Measurements from ENCODE around the gene PSMA4.
A peak's percentile ranks its signal among the peaks of the same experiment; 100 is the strongest.

Gene PSMA4

GRCh38 chr15:78565097-78565950 lies 25.1 kb downstream of the PSMA4 start, which contains the start of gene CHRNA5 (continued):
- TF ChIP-seq, protein P1, sequence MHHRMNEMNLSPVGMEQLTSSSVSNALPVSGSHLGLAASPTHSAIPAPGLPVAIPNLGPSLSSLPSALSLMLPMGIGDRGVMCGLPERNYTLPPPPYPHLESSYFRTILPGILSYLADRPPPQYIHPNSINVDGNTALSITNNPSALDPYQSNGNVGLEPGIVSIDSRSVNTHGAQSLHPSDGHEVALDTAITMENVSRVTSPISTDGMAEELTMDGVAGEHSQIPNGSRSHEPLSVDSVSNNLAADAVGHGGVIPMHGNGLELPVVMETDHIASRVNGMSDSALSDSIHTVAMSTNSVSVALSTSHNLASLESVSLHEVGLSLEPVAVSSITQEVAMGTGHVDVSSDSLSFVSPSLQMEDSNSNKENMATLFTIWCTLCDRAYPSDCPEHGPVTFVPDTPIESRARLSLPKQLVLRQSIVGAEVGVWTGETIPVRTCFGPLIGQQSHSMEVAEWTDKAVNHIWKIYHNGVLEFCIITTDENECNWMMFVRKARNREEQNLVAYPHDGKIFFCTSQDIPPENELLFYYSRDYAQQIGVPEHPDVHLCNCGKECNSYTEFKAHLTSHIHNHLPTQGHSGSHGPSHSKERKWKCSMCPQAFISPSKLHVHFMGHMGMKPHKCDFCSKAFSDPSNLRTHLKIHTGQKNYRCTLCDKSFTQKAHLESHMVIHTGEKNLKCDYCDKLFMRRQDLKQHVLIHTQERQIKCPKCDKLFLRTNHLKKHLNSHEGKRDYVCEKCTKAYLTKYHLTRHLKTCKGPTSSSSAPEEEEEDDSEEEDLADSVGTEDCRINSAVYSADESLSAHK (tag by site-specific recombination; IDR thresholded peaks at IDR 0.05) = no peak
- no peak for TF ChIP-seq ZNF555 (tag by site-specific recombination; conservative IDR thresholded peaks at IDR 0.05)
- TF ChIP-seq OSR2 (tag by site-specific recombination; IDR thresholded peaks at IDR 0.05) = peak; percentile 77
- no peak for TF ChIP-seq ZNF501 (tag by site-specific recombination; IDR thresholded peaks at IDR 0.05)
- no peak for TF ChIP-seq SCRT2 (tag by site-specific recombination; IDR thresholded peaks at IDR 0.05)
- no peak for TF ChIP-seq ZNF610 (tag by site-specific recombination; IDR thresholded peaks at IDR 0.05; ENCODE audit: borderline replicate concordance)
- peak; percentile 57; the same call in 1 of the 2 replicates for TF ChIP-seq ZBTB44 (tag by site-specific recombination; IDR thresholded peaks at IDR 0.05)
- TF ChIP-seq, protein P2, sequence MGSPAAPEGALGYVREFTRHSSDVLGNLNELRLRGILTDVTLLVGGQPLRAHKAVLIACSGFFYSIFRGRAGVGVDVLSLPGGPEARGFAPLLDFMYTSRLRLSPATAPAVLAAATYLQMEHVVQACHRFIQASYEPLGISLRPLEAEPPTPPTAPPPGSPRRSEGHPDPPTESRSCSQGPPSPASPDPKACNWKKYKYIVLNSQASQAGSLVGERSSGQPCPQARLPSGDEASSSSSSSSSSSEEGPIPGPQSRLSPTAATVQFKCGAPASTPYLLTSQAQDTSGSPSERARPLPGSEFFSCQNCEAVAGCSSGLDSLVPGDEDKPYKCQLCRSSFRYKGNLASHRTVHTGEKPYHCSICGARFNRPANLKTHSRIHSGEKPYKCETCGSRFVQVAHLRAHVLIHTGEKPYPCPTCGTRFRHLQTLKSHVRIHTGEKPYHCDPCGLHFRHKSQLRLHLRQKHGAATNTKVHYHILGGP (tag by site-specific recombination; IDR thresholded peaks at IDR 0.05) = no peak
- TF ChIP-seq ZSCAN30 (tag by site-specific recombination; IDR thresholded peaks at IDR 0.05) = 0 out of 2 replicates have a peak, but pooled peaks have one; percentile 16
- TF ChIP-seq ZBTB17 (tag by site-specific recombination; IDR thresholded peaks at IDR 0.05) = peak; percentile 92
- peak; percentile 84 for TF ChIP-seq SP2 (tag by site-specific recombination; IDR thresholded peaks at IDR 0.05)
- no peak for TF ChIP-seq ZNF155 (tag by site-specific recombination; IDR thresholded peaks at IDR 0.05)
- no peak for TF ChIP-seq ZNF24 (tag by site-specific recombination; IDR thresholded peaks at IDR 0.05)
- no peak for TF ChIP-seq ZNF549 (tag by site-specific recombination; IDR thresholded peaks at IDR 0.05)
- no peak for TF ChIP-seq ZNF48 (tag by site-specific recombination; IDR thresholded peaks at IDR 0.05)
- no peak for TF ChIP-seq ZNF221 (tag by site-specific recombination; IDR thresholded peaks at IDR 0.05; ENCODE audit: borderline replicate concordance)
- TF ChIP-seq TRIM28 (IDR thresholded peaks at IDR 0.05; ENCODE audit: borderline replicate concordance, low read length) = no peak
- TF ChIP-seq ZNF112 (tag by site-specific recombination; IDR thresholded peaks at IDR 0.05) = no peak
- no peak for TF ChIP-seq ZNF621 (tag by site-specific recombination; IDR thresholded peaks at IDR 0.05)
- TF ChIP-seq HOXA7 (CRISPR knock-in tag; IDR thresholded peaks at IDR 0.05; ENCODE audit: borderline replicate concordance) = no peak
- peak; percentile 88; the same call in 1 of the 2 replicates for TF ChIP-seq ZBTB8A (tag by site-specific recombination; IDR thresholded peaks at IDR 0.05)
- TF ChIP-seq ZNF114 (tag by site-specific recombination; IDR thresholded peaks at IDR 0.05) = no peak

Data from HEK293 (cell line).